ENCODE data around the gene DNAH17. TPM values are rescaled to one million over a fixed set of nuclear protein-coding genes. Genes with fewer than 3 reads are reported as not detected.

DNAH17 gene
- total RNA-seq, 2 experiments from 2014 or later: 0.19 to 0.42 TPM

DNA sequence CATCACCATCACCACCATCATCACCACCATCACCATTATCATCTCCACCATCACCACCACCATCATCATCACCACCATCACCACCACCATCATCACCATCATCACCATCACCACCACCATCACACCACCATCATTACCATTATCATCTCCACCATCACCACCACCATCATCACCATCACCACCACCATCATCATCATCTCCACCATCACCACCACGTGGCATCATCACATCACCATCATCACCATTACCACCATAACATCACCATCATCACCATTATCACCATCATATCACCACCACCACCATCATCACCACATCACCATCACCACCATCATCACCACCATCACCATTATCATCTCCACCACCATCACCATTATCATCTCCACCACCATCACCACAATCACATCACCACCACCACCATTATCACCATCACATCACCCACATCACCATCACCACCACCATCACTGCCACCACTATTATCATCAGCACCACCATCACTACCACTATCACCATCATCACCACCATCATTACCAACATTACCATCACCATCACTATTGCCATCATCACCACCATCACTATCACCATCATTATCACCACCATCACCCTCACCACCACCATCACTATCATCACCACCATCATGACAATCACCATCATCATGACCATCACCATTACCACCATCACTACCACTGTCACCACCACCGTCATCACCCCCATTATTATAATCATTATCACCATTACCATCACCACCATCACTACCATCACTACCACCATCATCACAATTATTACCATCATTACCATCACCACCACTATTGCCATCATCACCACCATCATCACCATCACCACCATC lies 99.1 kb downstream of the DNAH17 start:
- CTCF ChIA-PET: no interaction called here
- H3K9me3 Mint-ChIP-seq: no peaks in the 10 kb centered on the region
- intact Hi-C loops (cut with micrococcal nuclease): no loop called here

GRCh38 chr17:78476973-78477372 lies 100.2 kb downstream of the DNAH17 start:
- Mint-ChIP-seq H3K4me1 (ENCODE audit: low read depth) (no peaks in the 10 kb centered on the region), H3K27me3 (ENCODE audit: low read depth) (no peaks in the 10 kb centered on the region), H3K4me3 (no peak overlapping the region), H3K9me3 (no peaks in the 10 kb centered on the region), H3K27ac (no peak overlapping the region), H3K36me3 (ENCODE audit: low read depth) (no peaks in the 10 kb centered on the region)
- DNase-seq: no peak
- CTCF ChIA-PET: interaction anchor here (0.8 kb wide), 1 partner anchor 21 kb away, joined by 7 read pairs; no protein-coding TSS in a partner anchor
- intact Hi-C loops (cut with micrococcal nuclease): no loop called here

More for the DNA sequence above, 99.1 kb downstream of the DNAH17 start:
- H3K4me1 Mint-ChIP-seq (ENCODE audit: low read depth): no peaks in the 10 kb centered on the region
- no peak overlapping the region for H3K4me3 Mint-ChIP-seq
- DNase-seq: no peak
- H3K36me3 Mint-ChIP-seq (ENCODE audit: low read depth): no peaks in the 10 kb centered on the region
- H3K27me3 Mint-ChIP-seq (ENCODE audit: low read depth): peaks cover 2% of the 10 kb centered on the region
- no peak overlapping the region for H3K27ac Mint-ChIP-seq

DNA sequence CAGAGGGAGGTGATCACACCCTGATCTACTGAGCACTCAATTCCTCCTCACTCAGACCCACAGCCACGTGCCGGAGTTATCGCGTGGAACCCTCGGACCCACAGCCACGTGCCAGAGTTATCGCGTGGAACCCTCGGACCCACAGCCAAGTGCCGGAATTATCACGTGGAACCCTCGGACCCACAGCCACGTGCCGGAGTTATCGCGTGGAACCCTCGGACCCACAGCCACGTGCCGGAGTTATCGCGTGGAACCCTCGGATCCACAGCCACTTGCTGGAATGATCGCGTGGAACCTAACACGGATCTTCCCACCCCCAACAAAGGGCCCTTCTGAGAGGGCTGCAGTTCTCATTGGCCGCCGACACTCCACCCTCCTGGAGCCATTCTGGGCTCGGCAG lies 101.0 kb downstream of the DNAH17 start:
- no peak overlapping the region for H3K4me3 Mint-ChIP-seq
- H3K36me3 Mint-ChIP-seq (ENCODE audit: low read depth): no peaks in the 10 kb centered on the region
- no peaks in the 10 kb centered on the region for H3K9me3 Mint-ChIP-seq
- CTCF ChIA-PET: no interaction called here
- intact Hi-C loops (cut with micrococcal nuclease): no loop called here
- no peak overlapping the region for H3K27ac Mint-ChIP-seq
- no peaks in the 10 kb centered on the region for H3K4me1 Mint-ChIP-seq (ENCODE audit: low read depth)
- DNase-seq: no peak
- no peaks in the 10 kb centered on the region for H3K27me3 Mint-ChIP-seq (ENCODE audit: low read depth)

DNA sequence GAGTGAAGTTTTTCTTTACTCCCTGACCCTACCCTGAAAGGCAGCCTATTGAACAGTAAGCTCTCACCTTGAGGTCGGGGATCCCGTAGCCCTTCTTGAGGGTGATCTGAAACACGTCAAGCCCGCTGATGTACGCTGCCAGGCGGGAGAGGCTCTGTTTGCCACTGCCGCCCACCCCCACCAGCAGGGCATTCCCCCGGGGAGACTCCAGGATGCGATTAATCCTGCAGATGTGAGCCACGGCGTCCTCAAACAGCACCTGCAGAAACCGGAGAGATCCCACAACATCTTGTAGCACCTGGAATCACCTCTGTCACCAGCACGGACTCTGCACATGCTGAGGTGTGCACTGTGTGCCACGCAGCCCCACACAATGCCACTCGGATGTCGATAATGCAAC lies 102.0 kb downstream of the DNAH17 start:
- Mint-ChIP-seq H3K4me1 (ENCODE audit: low read depth) (no peaks in the 10 kb centered on the region), H3K36me3 (ENCODE audit: low read depth) (no peaks in the 10 kb centered on the region), H3K9me3 (no peaks in the 10 kb centered on the region), H3K27ac (no peak overlapping the region), H3K27me3 (ENCODE audit: low read depth) (no peaks in the 10 kb centered on the region), H3K4me3 (no peak overlapping the region)
- CTCF ChIA-PET: no interaction called here
- intact Hi-C loops (cut with micrococcal nuclease): no loop called here
- DNase-seq: no peak

GRCh38 chr17:78474614-78475146 lies 102.5 kb downstream of the DNAH17 start:
- no peaks in the 10 kb centered on the region for H3K36me3 Mint-ChIP-seq (ENCODE audit: low read depth)
- no peak for DNase-seq
- CTCF ChIA-PET: no interaction called here
- no peaks in the 10 kb centered on the region for H3K9me3 Mint-ChIP-seq
- no peaks in the 10 kb centered on the region for H3K27me3 Mint-ChIP-seq (ENCODE audit: low read depth)
- no peak overlapping the region for H3K27ac Mint-ChIP-seq
- no peak overlapping the region for H3K4me3 Mint-ChIP-seq
- H3K4me1 Mint-ChIP-seq (ENCODE audit: low read depth): no peaks in the 10 kb centered on the region
- intact Hi-C loops (cut with micrococcal nuclease): no loop called here

- no peak for DNase-seq
- no peaks in the 10 kb centered on the region for H3K27me3 Mint-ChIP-seq (ENCODE audit: low read depth)
- H3K27ac Mint-ChIP-seq: no peak overlapping the region
- H3K9me3 Mint-ChIP-seq: no peaks in the 10 kb centered on the region
- no peaks in the 10 kb centered on the region for H3K4me1 Mint-ChIP-seq (ENCODE audit: low read depth)
- CTCF ChIA-PET: no interaction called here
- intact Hi-C loops (cut with micrococcal nuclease): no loop called here
- no peaks in the 10 kb centered on the region for H3K36me3 Mint-ChIP-seq (ENCODE audit: low read depth)
- no peak overlapping the region for H3K4me3 Mint-ChIP-seq
Observed at GRCh38 chr17:78473951-78474613, 103.1 kb downstream of the DNAH17 start.

- CTCF ChIA-PET: interaction anchor here (0.6 kb wide), 1 partner anchor 372 kb away, joined by 3 read pairs; no protein-coding TSS in a partner anchor
- no peak overlapping the region for H3K4me3 Mint-ChIP-seq
- intact Hi-C loops (cut with micrococcal nuclease): no loop called here
- H3K4me1 Mint-ChIP-seq (ENCODE audit: low read depth): no peaks in the 10 kb centered on the region
- no peaks in the 10 kb centered on the region for H3K27me3 Mint-ChIP-seq (ENCODE audit: low read depth)
- no peak for DNase-seq
- no peaks in the 10 kb centered on the region for H3K36me3 Mint-ChIP-seq (ENCODE audit: low read depth)
- H3K9me3 Mint-ChIP-seq: no peaks in the 10 kb centered on the region
- no peak overlapping the region for H3K27ac Mint-ChIP-seq
Observed at GRCh38 chr17:78472035-78472905, 104.9 kb downstream of the DNAH17 start.

DNA sequence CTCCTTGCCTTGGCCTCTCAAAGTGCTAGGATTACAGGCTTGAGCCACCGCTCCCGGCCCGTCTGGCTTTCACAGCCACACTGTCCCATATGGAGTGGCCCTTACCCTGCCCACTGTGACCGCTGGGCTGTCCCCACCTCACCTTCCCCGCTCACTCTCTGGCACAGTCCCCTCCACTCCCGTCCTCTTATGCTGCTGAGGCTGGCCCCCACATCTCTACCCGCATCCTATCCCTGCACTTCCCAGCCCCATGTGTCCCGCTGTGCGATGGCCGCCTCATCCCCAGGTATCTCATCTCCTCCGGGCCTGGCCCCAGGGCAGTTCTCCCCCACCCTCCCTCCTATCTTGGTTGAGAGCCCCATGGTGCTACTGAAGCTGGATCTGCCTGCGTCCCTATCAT lies 105.6 kb downstream of the DNAH17 start:
- no peaks in the 10 kb centered on the region for H3K4me1 Mint-ChIP-seq (ENCODE audit: low read depth)
- H3K27me3 Mint-ChIP-seq (ENCODE audit: low read depth): no peaks in the 10 kb centered on the region
- H3K27ac Mint-ChIP-seq: no peak overlapping the region
- H3K4me3 Mint-ChIP-seq: no peak overlapping the region
- intact Hi-C loops (cut with micrococcal nuclease): no loop called here
- no peaks in the 10 kb centered on the region for H3K36me3 Mint-ChIP-seq (ENCODE audit: low read depth)
- CTCF ChIA-PET: no interaction called here
- H3K9me3 Mint-ChIP-seq: no peaks in the 10 kb centered on the region
- DNase-seq: no peak

DNA sequence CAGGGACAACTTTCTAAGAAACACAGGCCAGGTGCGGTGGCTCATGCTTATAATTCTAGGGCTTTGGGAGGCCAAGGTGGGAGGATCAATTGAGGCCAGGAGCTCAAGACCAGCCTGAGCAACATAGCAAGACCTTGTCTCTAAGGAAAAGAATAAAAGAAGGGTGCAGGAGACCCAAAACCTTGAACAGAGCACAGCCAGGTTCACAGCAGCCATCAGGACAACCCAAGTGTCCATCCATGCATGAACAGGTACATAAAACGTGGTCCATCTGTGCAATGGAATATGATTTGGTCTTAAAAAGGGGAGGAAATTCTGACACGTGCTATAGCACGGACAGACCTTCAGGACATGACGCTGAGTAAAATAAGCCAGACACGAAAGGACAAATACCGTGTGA lies 107.8 kb downstream of the DNAH17 start:
- CTCF ChIA-PET: no interaction called here
- no peaks in the 10 kb centered on the region for H3K4me1 Mint-ChIP-seq (ENCODE audit: low read depth)
- no peak overlapping the region for H3K4me3 Mint-ChIP-seq
- no peaks in the 10 kb centered on the region for H3K36me3 Mint-ChIP-seq (ENCODE audit: low read depth)
- DNase-seq: no peak
- H3K27ac Mint-ChIP-seq: no peak overlapping the region
- intact Hi-C loops (cut with micrococcal nuclease): no loop called here
- H3K27me3 Mint-ChIP-seq (ENCODE audit: low read depth): no peaks in the 10 kb centered on the region
- H3K9me3 Mint-ChIP-seq: no peaks in the 10 kb centered on the region

GRCh38 chr17:78468366-78468765 lies 108.8 kb downstream of the DNAH17 start:
- no peak for DNase-seq
- H3K4me3 Mint-ChIP-seq: no peak overlapping the region
- H3K36me3 Mint-ChIP-seq (ENCODE audit: low read depth): no peaks in the 10 kb centered on the region
- H3K27ac Mint-ChIP-seq: no peak overlapping the region
- H3K4me1 Mint-ChIP-seq (ENCODE audit: low read depth): no peaks in the 10 kb centered on the region
- no peaks in the 10 kb centered on the region for H3K9me3 Mint-ChIP-seq
- CTCF ChIA-PET: no interaction called here
- H3K27me3 Mint-ChIP-seq (ENCODE audit: low read depth): no peaks in the 10 kb centered on the region
- intact Hi-C loops (cut with micrococcal nuclease): no loop called here

- no peaks in the 10 kb centered on the region for H3K4me1 Mint-ChIP-seq (ENCODE audit: low read depth)
- H3K27me3 Mint-ChIP-seq (ENCODE audit: low read depth): no peaks in the 10 kb centered on the region
- DNase-seq: no peak
- CTCF ChIA-PET: no interaction called here
- H3K4me3 Mint-ChIP-seq: no peak overlapping the region
- no peak overlapping the region for H3K27ac Mint-ChIP-seq
- no peaks in the 10 kb centered on the region for H3K36me3 Mint-ChIP-seq (ENCODE audit: low read depth)
- no peaks in the 10 kb centered on the region for H3K9me3 Mint-ChIP-seq
- intact Hi-C loops (cut with micrococcal nuclease): no loop called here
Observed at GRCh38 chr17:78466786-78467715, 110.1 kb downstream of the DNAH17 start.
